K562 (cell line): Measurements from ENCODE around the gene NFATC2. TPM values are rescaled to one million over a fixed set of nuclear protein-coding genes. Genes with fewer than 3 reads are reported as not detected.
A peak's percentile ranks its signal among the peaks of the same experiment; 100 is the strongest.

Experiments
- ATAC-seq: fragments of 200-7000 bp; cut with Tn5 transposase; 3 replicates; pipeline ENCODE4 v1.9.1; 2020; ENCODE audit warnings: moderate library complexity
- BruUV-seq: library from RNA; stranded (reverse); fragments of 400-500 nt; replicated peaks from 2 replicates; lab custom pipeline; 2021; lab: Mats Ljungman, UMichigan
- CTCF ChIA-PET: fragments of 300-600 bp; formaldehyde crosslinking; extraction: SDS; loops from one replicate; lab custom pipeline; 2021; ENCODE audit warnings: low intra/inter-chr PET ratio; lab: Yijun Ruan, JAX
- POLR2A ChIA-PET: fragments of 300-600, 350-650 bp; sonication (Branson Sonifier 250); formaldehyde crosslinking; extraction: SDS; loops from one replicate; lab custom pipeline; 2021; ENCODE audit warnings: antibody characterized with exemption, inconsistent platforms; lab: Yijun Ruan, JAX
- DNase-seq, 4 experiments: peaks; one replicate each; pipeline versions ENCODE4 v3.0.0 to v3.0.0-alpha.2; 2011 to 2018; ENCODE audit warnings: low spot score in 3 of 4, mixed read lengths in 3 of 4; ENCODE audit errors: extremely low read depth in 1 of 4
- FAIRE-seq: peaks from 2 replicates; lab custom pipeline; 2011; peaks lifted over from hg19 to GRCh38; lab: Jason Lieb, UNC
- H2AFZ ChIP-seq: 2 replicates; pipeline ENCODE4 v1.6.0; 2011; ENCODE audit warnings: low read depth, low read length, control low read depth, inconsistent platforms
- H3K27ac ChIP-seq: fragments of 200-600 bp; 3 replicates; pipeline ENCODE4 v1.8.0; 2011; ENCODE audit warnings: low read depth, mild to moderate bottlenecking, control low read depth, inconsistent platforms, low read length, moderate library complexity, mixed read lengths; ENCODE audit errors: extremely low read depth
- H3K27me3 ChIP-seq, 2 experiments: fragments of 300-600 bp in 1 of 2; 2 replicates in 1 of 2; 3 replicates in 1 of 2; pipeline versions ENCODE4 v1.6.0 to v1.8.0; 2011; ENCODE audit warnings: inconsistent platforms in 2 of 2, low read length in 2 of 2, mild to moderate bottlenecking in 1 of 2, mixed read lengths in 1 of 2, moderate library complexity in 1 of 2; ENCODE audit not compliant: control insufficient read depth in 2 of 2, insufficient read depth in 2 of 2
- H3K36me3 ChIP-seq: fragments of 300-600 bp; 3 replicates; pipeline ENCODE4 v1.8.0; 2011; ENCODE audit warnings: mild to moderate bottlenecking, low read length, inconsistent platforms; ENCODE audit not compliant: control insufficient read depth, insufficient read depth
- H3K4me1 ChIP-seq, 2 experiments: fragments of 200-600 bp in 1 of 2; replicated peaks in 1 of 2; 2 replicates in 1 of 2; 3 replicates in 1 of 2; pipeline versions ENCODE4 v1.5.1 to v1.8.0; 2011; ENCODE audit warnings: inconsistent platforms in 2 of 2, low read length in 2 of 2, mild to moderate bottlenecking in 1 of 2, mixed read lengths in 1 of 2, moderate library complexity in 1 of 2; ENCODE audit not compliant: control insufficient read depth in 2 of 2, insufficient read depth in 2 of 2
- H3K4me2 ChIP-seq: 2 replicates; pipeline ENCODE4 v1.6.1; 2011; ENCODE audit warnings: low read length, control low read depth, inconsistent platforms, mixed read lengths; ENCODE audit not compliant: insufficient read depth
- H3K4me3 ChIP-seq: fragments of 200-600 bp; sonication (generic), shearing (Covaris generic); 2 replicates; pipeline ENCODE4 v1.5.1; 2016; ENCODE audit warnings: control low read depth, inconsistent platforms
- H3K79me2 ChIP-seq: fragments of 200-600 bp; 3 replicates; pipeline ENCODE4 v1.8.0; 2011; ENCODE audit warnings: low read length, inconsistent platforms; ENCODE audit not compliant: control insufficient read depth, insufficient read depth
- H3K9ac ChIP-seq, 2 experiments: 2 replicates each; pipeline versions ENCODE4 v1.6.0 to v1.6.1; 2011; ENCODE audit warnings: low read depth in 2 of 2, low read length in 2 of 2, control low read depth in 1 of 2, inconsistent platforms in 1 of 2, mild to moderate bottlenecking in 1 of 2, mixed read lengths in 1 of 2; ENCODE audit not compliant: insufficient read depth in 1 of 2
- H3K9me1 ChIP-seq: one replicate; pipeline ENCODE4 v1.6.0; 2011; ENCODE audit warnings: inconsistent platforms, mild to moderate bottlenecking, low read length, moderate library complexity; ENCODE audit not compliant: control insufficient read depth, insufficient read depth
- H3K9me3 ChIP-seq: replicated peaks from 2 replicates; pipeline ENCODE4 v1.5.1; 2011; ENCODE audit warnings: low read depth, low read length, inconsistent platforms; ENCODE audit not compliant: control insufficient read depth, insufficient read depth
- H4K20me1 ChIP-seq: replicated peaks from 2 replicates; pipeline ENCODE4 v1.6.1; 2011; ENCODE audit warnings: low read length, inconsistent platforms, mixed read lengths; ENCODE audit not compliant: control insufficient read depth, insufficient read depth
- BCOR ChIP-seq: fragments of 450-650 bp; IDR thresholded peaks from 2 replicates; pipeline ENCODE4 v1.6.1; 2016
- EWSR1 ChIP-seq: fragments of 450-650 bp; IDR thresholded peaks from 2 replicates; pipeline ENCODE4 v1.6.1; 2018; ENCODE audit warnings: borderline replicate concordance, mild to moderate bottlenecking, low read depth, moderate library complexity; ENCODE audit not compliant: partially characterized antibody
- NCOA2 ChIP-seq, 2 experiments: fragments of 450-650 bp; IDR thresholded peaks; 2 replicates each; pipeline ENCODE4 v1.6.1; 2018; ENCODE audit warnings: mild to moderate bottlenecking in 2 of 2, moderate library complexity in 1 of 2; ENCODE audit not compliant: partially characterized antibody in 2 of 2
- RBM15 ChIP-seq: fragments of 200-400 bp; formaldehyde crosslinking; IDR thresholded peaks from 2 replicates; pipeline ENCODE4 v1.6.1; 2018; ENCODE audit warnings: mild to moderate bottlenecking, low read length, moderate library complexity; ENCODE audit not compliant: insufficient read depth
- RBM25 ChIP-seq: fragments of 200-400 bp; formaldehyde crosslinking; IDR thresholded peaks from 2 replicates; pipeline ENCODE4 v1.6.1; 2018; ENCODE audit warnings: low read length, low read depth, moderate library complexity; ENCODE audit not compliant: severe bottlenecking
- WGBS: fragments of 100-300 bp; shearing (Covaris generic); methylation state at CpG from one replicate; pipeline ENCODE4 v1.1.6; 2016; ENCODE audit warnings: low coverage, mixed read lengths; ENCODE audit not compliant: insufficient coverage; ENCODE audit errors: missing lambda C conversion rate; 5-methylcytosine and 5-hydroxymethylcytosine counted together
- in situ Hi-C: fragments of 300-500 bp; cut with MboI; formaldehyde crosslinking; loops from 4 replicates; pipeline ENCODE4 v1.15.0; 2018; ENCODE audit warnings: inconsistent platforms, mixed read lengths
- intact Hi-C: fragments of 100-400 bp; cut with micrococcal nuclease; formaldehyde crosslinking; loops from 2 replicates; pipeline ENCODE4 v1.14.2; 2022
- polyA plus RNA-seq, 8 experiments: library from polyadenylated mRNA; depleted of rRNA in 4 of 8; stranded (reverse) in 5 of 8; unstranded in 3 of 8; fragments of >200 nt; fragmentation: Nextera tagmentation in 2 of 8; fragmentation: Illumina TruSeq in 1 of 8; extraction: Ambion mirVana in 2 of 8; extraction: Trizol in 1 of 8; gene quantifications; 2 replicates each; pipeline versions ENCODE4 v1.2.1 to v1.2.3, GENCODE V29; 2011 to 2014; ENCODE audit warnings: inconsistent platforms in 1 of 8, missing spikeins in 1 of 8
- total RNA-seq, 7 experiments: library from RNA; depleted of rRNA in 6 of 7; stranded (reverse); fragments of >200 nt in 6 of 7; fragmentation: Illumina TruSeq in 2 of 7; extraction: Trizol in 2 of 7; gene quantifications; 2 replicates each; pipeline versions ENCODE4 v1.2.1 to v1.2.3, GENCODE V29; 2011 to 2021; ENCODE audit warnings: low replicate concordance in 1 of 7
- TF ChIP-seq, protein P1 (sequence below): fragments of 200-800 bp; sonication (Bioruptor generic); IDR thresholded peaks from 2 replicates; pipeline ENCODE4 v1.6.1; 2016; ENCODE audit warnings: missing genetic modification characterization, missing compliant biosample characterization
- TF ChIP-seq, protein P2 (sequence below), 3 experiments: fragments of 200-800 bp in 1 of 3; fragments of 250-450 bp in 1 of 3; fragments of 450-650 bp in 1 of 3; sonication (Bioruptor Pico) in 1 of 3; sonication (Bioruptor generic) in 1 of 3; formaldehyde crosslinking in 1 of 3; IDR thresholded peaks; 2 replicates each; pipeline versions ENCODE4 v1.6.1 to v1.8.0; 2016 to 2022; ENCODE audit warnings: mild to moderate bottlenecking in 2 of 3, missing genetic modification characterization in 2 of 3, missing compliant biosample characterization in 1 of 3, moderate library complexity in 1 of 3

Gene NFATC2
- total and polyA plus RNA-seq, 9 of the 15 experiments (the other 6 are each of a cell fraction or from before 2014, with no cell fraction given) = 1.9 to 11.2 (median 3.0) TPM

DNA sequence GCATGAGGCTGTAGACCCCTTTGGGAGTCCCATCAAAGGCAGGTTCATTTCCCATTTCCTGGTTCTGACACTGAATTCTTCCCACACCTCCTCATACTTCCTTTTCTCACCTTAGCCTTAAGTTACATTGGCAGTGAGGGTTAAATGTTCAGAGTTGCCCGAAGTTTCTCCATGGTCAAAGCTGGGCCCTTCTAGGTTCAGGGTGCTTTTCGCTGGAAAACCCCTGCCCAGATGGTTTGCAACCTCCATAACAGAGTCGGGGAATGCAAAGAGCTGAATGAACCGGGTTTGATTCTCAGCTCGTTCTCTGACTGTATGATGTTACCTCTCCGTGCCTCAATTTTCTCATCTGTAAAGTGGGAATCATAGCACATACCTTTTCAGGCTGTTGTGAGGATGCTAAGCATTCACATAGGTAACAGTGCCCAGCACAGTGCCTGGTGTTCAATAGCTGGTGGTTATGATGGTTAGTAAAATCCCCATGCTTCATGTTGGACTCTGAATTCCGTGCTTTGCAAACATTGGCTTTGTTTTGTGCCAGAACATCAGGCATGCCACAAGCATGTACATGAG is 149.8 kb downstream of the NFATC2 start:
- Histone ChIP-seq H3K4me2 (no peak overlapping the region), H3K4me3 (no peak overlapping the region), H3K9me1 (no peaks in the 10 kb centered on the region), H3K27ac (no peak overlapping the region), H4K20me1 (no peaks in the 10 kb centered on the region), H3K27me3 (no peaks in the 10 kb centered on the region), H3K9ac (no peak overlapping the region), H3K79me2 (no peaks in the 10 kb centered on the region), H3K9me3 (no peaks in the 10 kb centered on the region), H2AFZ (no peak overlapping the region), H3K36me3 (peaks cover 26% of the 10 kb centered on the region; the same call in 2 of the 3 replicates), H3K4me1 (no peaks in the 10 kb centered on the region)
- 0 out of 2 replicates have a peak, but pooled peaks have one; percentile 28 for TF ChIP-seq BCOR
- TF ChIP-seq RBM25 = peak; percentile 54
- TF ChIP-seq EWSR1 = no peak
- TF ChIP-seq, protein P1, sequence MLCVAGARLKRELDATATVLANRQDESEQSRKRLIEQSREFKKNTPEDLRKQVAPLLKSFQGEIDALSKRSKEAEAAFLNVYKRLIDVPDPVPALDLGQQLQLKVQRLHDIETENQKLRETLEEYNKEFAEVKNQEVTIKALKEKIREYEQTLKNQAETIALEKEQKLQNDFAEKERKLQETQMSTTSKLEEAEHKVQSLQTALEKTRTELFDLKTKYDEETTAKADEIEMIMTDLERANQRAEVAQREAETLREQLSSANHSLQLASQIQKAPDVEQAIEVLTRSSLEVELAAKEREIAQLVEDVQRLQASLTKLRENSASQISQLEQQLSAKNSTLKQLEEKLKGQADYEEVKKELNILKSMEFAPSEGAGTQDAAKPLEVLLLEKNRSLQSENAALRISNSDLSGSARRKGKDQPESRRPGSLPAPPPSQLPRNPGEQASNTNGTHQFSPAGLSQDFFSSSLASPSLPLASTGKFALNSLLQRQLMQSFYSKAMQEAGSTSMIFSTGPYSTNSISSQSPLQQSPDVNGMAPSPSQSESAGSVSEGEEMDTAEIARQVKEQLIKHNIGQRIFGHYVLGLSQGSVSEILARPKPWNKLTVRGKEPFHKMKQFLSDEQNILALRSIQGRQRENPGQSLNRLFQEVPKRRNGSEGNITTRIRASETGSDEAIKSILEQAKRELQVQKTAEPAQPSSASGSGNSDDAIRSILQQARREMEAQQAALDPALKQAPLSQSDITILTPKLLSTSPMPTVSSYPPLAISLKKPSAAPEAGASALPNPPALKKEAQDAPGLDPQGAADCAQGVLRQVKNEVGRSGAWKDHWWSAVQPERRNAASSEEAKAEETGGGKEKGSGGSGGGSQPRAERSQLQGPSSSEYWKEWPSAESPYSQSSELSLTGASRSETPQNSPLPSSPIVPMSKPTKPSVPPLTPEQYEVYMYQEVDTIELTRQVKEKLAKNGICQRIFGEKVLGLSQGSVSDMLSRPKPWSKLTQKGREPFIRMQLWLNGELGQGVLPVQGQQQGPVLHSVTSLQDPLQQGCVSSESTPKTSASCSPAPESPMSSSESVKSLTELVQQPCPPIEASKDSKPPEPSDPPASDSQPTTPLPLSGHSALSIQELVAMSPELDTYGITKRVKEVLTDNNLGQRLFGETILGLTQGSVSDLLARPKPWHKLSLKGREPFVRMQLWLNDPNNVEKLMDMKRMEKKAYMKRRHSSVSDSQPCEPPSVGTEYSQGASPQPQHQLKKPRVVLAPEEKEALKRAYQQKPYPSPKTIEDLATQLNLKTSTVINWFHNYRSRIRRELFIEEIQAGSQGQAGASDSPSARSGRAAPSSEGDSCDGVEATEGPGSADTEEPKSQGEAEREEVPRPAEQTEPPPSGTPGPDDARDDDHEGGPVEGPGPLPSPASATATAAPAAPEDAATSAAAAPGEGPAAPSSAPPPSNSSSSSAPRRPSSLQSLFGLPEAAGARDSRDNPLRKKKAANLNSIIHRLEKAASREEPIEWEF (CRISPR knock-in tag) = no peak
- no peak for TF ChIP-seq NCOA2 (IDR thresholded peaks at IDR 0.05; ENCODE audit: partially characterized antibody in 2 of 2)
- TF ChIP-seq, protein P2, sequence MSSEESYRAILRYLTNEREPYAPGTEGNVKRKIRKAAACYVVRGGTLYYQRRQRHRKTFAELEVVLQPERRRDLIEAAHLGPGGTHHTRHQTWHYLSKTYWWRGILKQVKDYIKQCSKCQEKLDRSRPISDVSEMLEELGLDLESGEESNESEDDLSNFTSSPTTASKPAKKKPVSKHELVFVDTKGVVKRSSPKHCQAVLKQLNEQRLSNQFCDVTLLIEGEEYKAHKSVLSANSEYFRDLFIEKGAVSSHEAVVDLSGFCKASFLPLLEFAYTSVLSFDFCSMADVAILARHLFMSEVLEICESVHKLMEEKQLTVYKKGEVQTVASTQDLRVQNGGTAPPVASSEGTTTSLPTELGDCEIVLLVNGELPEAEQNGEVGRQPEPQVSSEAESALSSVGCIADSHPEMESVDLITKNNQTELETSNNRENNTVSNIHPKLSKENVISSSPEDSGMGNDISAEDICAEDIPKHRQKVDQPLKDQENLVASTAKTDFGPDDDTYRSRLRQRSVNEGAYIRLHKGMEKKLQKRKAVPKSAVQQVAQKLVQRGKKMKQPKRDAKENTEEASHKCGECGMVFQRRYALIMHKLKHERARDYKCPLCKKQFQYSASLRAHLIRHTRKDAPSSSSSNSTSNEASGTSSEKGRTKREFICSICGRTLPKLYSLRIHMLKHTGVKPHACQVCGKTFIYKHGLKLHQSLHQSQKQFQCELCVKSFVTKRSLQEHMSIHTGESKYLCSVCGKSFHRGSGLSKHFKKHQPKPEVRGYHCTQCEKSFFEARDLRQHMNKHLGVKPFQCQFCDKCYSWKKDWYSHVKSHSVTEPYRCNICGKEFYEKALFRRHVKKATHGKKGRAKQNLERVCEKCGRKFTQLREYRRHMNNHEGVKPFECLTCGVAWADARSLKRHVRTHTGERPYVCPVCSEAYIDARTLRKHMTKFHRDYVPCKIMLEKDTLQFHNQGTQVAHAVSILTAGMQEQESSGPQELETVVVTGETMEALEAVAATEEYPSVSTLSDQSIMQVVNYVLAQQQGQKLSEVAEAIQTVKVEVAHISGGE (CRISPR knock-in tag; IDR thresholded peaks at IDR 0.05) = peak in 1 of 3 experiments; percentile 15; a peak in 1 of 6 replicates
- no peak for TF ChIP-seq RBM15
- ATAC-seq (no peak), FAIRE-seq (no peak), DNase-seq (no peak)
- CTCF ChIA-PET = no interaction called here
- intact Hi-C loops = no loop called here
- BruUV-seq = no TSS peak
- POLR2A ChIA-PET = no interaction called here
- in situ Hi-C loops = no loop called here
- WGBS = 72% methylated on average over 7 of the region's 7 CpGs
